Measurements from ENCODE around the gene SDR39U1. TPM values are rescaled to one million over a fixed set of nuclear protein-coding genes. Genes with fewer than 3 reads are reported as not detected.
A peak's percentile ranks its signal among the peaks of the same experiment; 100 is the strongest.

The SDR39U1 gene
- polyA plus RNA-seq, 6 donors from 2014 or later, result 79.5 to 106 (median 87.5) TPM

DNA sequence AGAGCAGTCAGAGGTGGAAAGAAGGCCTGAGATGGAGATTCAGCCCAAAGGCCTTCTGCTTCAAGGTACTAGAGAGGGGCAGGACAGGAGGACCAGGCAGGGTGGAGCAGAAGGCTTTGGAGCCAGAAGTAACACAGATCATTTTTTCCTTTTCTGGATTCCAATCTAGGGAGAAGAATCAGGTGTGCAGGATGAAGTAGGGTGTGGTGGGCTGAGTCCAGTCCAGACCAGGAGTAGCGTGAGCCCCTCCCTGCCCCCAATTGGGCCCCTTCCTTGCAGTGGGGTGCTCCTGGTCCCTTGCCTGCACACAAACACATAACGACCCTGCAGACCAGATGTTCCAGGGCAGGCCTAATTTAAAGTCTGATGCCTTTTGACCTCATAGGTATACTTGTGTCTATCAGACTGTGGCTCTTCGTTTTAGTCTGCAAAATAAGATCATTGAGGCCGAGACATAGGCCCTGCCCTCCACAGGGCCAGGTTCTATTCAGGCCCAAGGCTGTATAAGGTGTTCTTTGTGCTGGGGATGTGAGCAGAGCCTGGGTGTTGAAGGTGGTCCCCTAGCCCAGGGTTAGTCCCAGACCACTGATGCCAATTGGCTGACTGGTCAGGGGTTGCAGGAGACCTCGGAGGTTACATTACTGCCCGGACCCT lies 44.8 kb downstream of the SDR39U1 start:
- Mint-ChIP-seq H3K27ac (peak overlapping the region in 1 of 6 donors; percentile 52), H3K4me3 (peak overlapping the region in 7 of 8 donors; percentile 1 to 74 (median 51)), H3K4me1 (peaks cover 10 to 13% (median 13%) of the 10 kb centered on the region in 3 donors), H3K36me3 (peaks cover 0 to 6% of the 10 kb centered on the region in 2 donors), H3K27me3 (peaks cover 10 to 29% (median 25%) of the 10 kb centered on the region in 3 donors), H3K9me3 (no peaks in the 10 kb centered on the region)
- ATAC-seq (ENCODE audit: low read depth in 2 of 2) (no peak), DNase-seq (no peak)

DNA sequence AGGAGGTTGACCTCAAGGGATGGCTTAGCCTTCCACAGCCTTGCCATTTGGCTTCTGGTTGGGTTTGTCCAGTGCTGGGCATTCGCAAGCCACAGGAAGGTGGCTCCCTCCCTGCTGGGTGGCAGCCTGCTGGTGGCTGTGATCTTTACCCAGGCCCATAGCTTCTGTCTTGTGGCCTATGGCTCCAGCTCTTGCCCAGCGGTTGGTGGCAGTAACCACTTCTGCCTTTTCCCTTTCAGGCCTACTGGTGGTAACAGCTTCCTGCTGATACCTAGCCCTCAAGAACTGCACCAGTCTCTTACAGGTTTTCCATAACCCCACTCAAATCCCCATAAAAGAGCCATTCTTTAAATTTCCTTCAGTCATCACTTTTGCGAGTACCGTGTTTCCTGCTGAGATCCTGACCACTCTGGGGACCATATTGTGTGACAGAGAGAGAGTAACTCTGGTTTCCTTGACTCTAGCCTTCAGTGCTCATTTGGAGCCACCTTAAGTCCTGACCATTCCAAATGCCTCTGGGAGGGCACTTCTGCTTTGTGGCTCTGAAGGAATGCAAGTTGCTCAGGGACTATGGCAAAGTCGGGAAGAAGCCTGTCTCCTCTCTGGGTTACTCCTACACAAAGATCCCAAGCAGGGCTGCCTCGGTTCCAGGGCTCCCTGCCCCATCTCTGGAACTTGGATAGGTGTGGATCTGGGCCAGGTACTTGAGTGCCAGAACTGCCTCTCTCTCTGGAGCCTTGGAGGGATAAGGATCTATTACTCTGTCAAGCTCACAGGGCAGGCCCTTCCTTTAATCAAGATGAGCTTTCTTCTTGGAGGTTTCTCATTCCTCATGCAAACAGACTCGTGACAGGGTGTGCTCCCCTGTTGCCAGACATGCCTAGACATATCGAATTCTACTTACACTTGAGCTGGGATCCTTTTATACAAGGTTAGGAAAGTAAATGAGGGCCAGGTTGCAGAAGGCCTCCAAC lies 46.7 kb downstream of the SDR39U1 start:
- Mint-ChIP-seq H3K36me3 (no peaks in the 10 kb centered on the region), H3K27me3 (peaks cover 15 to 31% (median 26%) of the 10 kb centered on the region in 3 donors), H3K4me1 (peaks cover 10 to 13% (median 13%) of the 10 kb centered on the region in 3 donors), H3K4me3 (peak overlapping the region in 2 of 8 donors; percentile 17 to 30), H3K27ac (peak overlapping the region in 1 of 6 donors; percentile 15), H3K9me3 (peaks cover 0 to 1% (median 0%) of the 10 kb centered on the region in 7 donors)
- no peak for DNase-seq
- ATAC-seq (ENCODE audit: low read depth in 2 of 2), result peak; percentile 23 to 29

DNA sequence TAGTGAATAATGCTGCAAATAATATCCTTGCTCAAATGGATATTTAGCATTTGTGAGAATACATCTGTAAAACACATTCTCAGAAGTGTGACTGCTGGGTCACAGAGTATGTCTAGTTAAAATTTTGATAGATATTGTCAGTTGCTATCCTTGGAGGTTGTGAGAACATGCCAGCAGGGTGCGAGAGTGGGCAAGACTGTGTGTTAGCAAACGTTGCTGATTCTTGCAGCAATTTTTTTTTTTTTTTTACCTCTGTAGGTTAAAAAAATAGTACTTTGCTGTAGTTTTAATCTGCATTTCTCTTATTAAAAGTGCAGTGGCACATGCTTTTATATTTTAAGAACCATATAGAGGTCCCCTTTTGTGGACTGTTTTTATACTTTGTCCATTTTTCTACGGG lies 48.3 kb downstream of the SDR39U1 start:
- ATAC-seq (ENCODE audit: low read depth in 2 of 2), result no peak
- Mint-ChIP-seq H3K36me3 (no peaks in the 10 kb centered on the region), H3K27ac (no peak overlapping the region), H3K9me3 (peaks cover 0 to 1% (median 0%) of the 10 kb centered on the region in 7 donors), H3K4me3 (no peak overlapping the region), H3K4me1 (peaks cover under 1 to 4% (median 2%) of the 10 kb centered on the region in 3 donors), H3K27me3 (peaks cover 18 to 28% (median 20%) of the 10 kb centered on the region in 3 donors)
- DNase-seq, result no peak

DNA sequence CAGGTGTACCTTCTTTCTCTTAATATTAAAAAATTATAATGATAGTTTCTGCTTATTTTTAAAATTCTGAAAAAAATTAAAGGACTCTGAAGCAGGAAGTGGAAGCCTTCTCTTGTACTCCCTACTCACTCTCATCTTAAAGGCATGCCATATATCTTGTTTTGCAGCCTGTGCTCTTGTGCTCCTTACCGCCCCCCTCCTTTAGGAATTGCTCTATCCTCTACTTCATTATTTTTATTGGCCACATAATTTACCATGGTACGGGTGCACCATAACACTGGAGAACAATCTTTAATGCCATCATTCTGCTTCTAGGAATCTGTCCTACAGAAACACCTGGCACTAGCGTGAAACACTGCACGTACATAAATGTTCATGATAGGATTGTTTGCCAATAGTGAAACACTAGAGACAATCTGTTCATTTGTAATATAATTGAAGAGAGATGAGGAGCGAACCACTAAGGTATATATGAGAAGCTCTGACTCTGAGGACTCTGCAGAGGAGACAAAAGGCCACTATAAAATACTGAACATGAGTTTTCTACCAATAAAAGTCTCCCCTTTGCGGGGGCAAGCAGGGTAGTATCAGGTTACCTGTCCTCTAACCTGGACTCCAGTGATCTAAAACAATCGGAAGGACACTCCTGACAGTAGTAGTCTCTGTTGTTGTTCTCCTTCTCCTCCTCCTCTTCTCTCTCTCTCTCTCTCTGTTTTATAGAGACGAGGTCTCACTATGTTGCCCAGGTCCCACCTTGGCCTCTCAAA lies 50.1 kb downstream of the SDR39U1 start:
- H3K27me3 Mint-ChIP-seq, result peaks cover 23 to 44% (median 28%) of the 10 kb centered on the region in 3 donors
- H3K4me1 Mint-ChIP-seq, result peaks cover 0 to 2% (median 0%) of the 10 kb centered on the region in 3 donors
- no peak overlapping the region for H3K27ac Mint-ChIP-seq
- no peaks in the 10 kb centered on the region for H3K36me3 Mint-ChIP-seq
- DNase-seq (no peak), ATAC-seq (ENCODE audit: low read depth in 2 of 2) (no peak)
- peaks cover 0 to 1% (median 0%) of the 10 kb centered on the region in 7 donors for H3K9me3 Mint-ChIP-seq
- H3K4me3 Mint-ChIP-seq, result no peak overlapping the region

DNA sequence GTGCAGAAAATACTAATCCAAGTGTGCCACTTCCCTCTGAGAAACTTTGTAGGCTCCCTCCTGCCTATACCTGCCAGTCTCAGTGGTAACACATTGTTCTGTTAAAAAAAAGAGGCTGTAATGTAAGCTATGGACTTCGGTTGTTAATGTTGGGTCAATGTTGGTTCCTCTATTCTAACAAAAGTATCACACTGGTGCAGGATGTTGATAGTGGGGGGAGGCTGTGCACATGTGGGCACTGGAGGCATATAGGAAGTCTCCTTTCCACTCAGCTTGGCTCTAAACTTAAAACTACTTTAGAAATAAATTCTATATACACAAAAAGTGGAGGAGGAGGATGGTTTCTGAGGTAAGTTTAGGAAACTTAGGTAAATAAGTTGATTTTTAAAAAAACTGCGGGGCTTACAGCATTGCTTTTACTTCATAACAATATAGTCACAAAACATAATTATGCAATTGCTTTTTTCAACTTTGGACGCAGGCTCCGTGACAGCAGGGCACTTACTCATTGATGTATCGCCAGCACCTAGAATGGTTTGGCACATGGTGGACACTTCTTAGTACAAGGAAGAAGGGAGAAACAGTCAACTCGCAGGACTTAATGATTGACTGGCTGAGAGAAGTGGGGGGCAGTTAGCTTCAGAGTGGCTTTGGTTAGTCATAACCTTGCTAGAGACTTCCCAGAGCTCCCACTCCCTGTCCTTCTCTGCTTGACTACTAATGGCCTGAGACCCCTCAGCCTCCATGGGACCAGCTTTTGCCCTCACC lies 51.7 kb downstream of the SDR39U1 start:
- peaks cover 29 to 44% (median 33%) of the 10 kb centered on the region in 3 donors for H3K27me3 Mint-ChIP-seq
- H3K36me3 Mint-ChIP-seq, result no peaks in the 10 kb centered on the region
- ATAC-seq (ENCODE audit: low read depth in 2 of 2) (peak in 1 of 2 donors; percentile 48), DNase-seq (no peak)
- H3K4me3 Mint-ChIP-seq, result no peak overlapping the region
- peaks cover 0 to 2% (median 0%) of the 10 kb centered on the region in 3 donors for H3K4me1 Mint-ChIP-seq
- H3K9me3 Mint-ChIP-seq, result peaks cover 0 to 1% (median 0%) of the 10 kb centered on the region in 7 donors
- peak overlapping the region in 1 of 6 donors; percentile 84 for H3K27ac Mint-ChIP-seq

Other genes with a start within 250 kb of the SDR39U1 start
- gene TM9SF1, start 247.3 kb downstream of the SDR39U1 start, polyA plus RNA-seq (ENCODE audit: low read depth in 6 of 6), result 10 to 100 TPM; 34.5 to 43.9 (median 37.0) TPM
- 1 to 10 TPM in 3 of 6 donors, under 1 TPM in 2, not detected in 1; 0.36 to 1.7 (median 1.4) TPM for gene TSSK4, start 237.1 kb downstream of the SDR39U1 start, polyA plus RNA-seq (ENCODE audit: low read depth in 6 of 6)
- gene CHMP4A, start 229.3 kb downstream of the SDR39U1 start, polyA plus RNA-seq (ENCODE audit: low read depth in 6 of 6), result 100 to 1,000 TPM; 139 to 167 (median 157) TPM
- gene MDP1, start 226.7 kb downstream of the SDR39U1 start, polyA plus RNA-seq (ENCODE audit: low read depth in 6 of 6), result 10 to 100 TPM; 32.7 to 48.2 (median 37.3) TPM
- gene NEDD8, start 210.4 kb downstream of the SDR39U1 start, polyA plus RNA-seq (ENCODE audit: low read depth in 6 of 6), result 100 to 1,000 TPM; 306 to 385 (median 326) TPM
- 100 to 1,000 TPM in 3 of 6 donors, 10 to 100 TPM in 3; 90.3 to 120 (median 99.2) TPM for gene GMPR2, start 209.8 kb downstream of the SDR39U1 start, polyA plus RNA-seq (ENCODE audit: low read depth in 6 of 6)
- gene TINF2, start 200.2 kb downstream of the SDR39U1 start, polyA plus RNA-seq (ENCODE audit: low read depth in 6 of 6), result 100 to 1,000 TPM; 238 to 289 (median 254) TPM
- not detected for gene TGM1, start 179.6 kb downstream of the SDR39U1 start, polyA plus RNA-seq (ENCODE audit: low read depth in 6 of 6)
- gene RABGGTA, start 171.2 kb downstream of the SDR39U1 start, polyA plus RNA-seq (ENCODE audit: low read depth in 6 of 6), result 10 to 100 TPM; 22.2 to 36.2 (median 22.8) TPM
- gene DHRS1, start 143.0 kb downstream of the SDR39U1 start, polyA plus RNA-seq (ENCODE audit: low read depth in 6 of 6), result 10 to 100 TPM; 20.4 to 38.5 (median 29.3) TPM
- 1 to 10 TPM in 5 of 6 donors, under 1 TPM in 1; 0.83 to 2.4 (median 1.3) TPM for gene NOP9, start 142.9 kb downstream of the SDR39U1 start, polyA plus RNA-seq (ENCODE audit: low read depth in 6 of 6)
- gene CIDEB, start 134.8 kb downstream of the SDR39U1 start, polyA plus RNA-seq (ENCODE audit: low read depth in 6 of 6), result 10 to 100 TPM in 1 of 6 donors, 1 to 10 TPM in 5; 4.9 to 10.4 (median 8.1) TPM
- 1 to 10 TPM in 1 of 6 donors, under 1 TPM in 5; 0.28 to 1.2 (median 0.69) TPM for gene LTB4R2, start 132.6 kb downstream of the SDR39U1 start, polyA plus RNA-seq (ENCODE audit: low read depth in 6 of 6)
- gene LTB4R, start 131.3 kb downstream of the SDR39U1 start, polyA plus RNA-seq (ENCODE audit: low read depth in 6 of 6), result 1 to 10 TPM; 1.4 to 2.4 (median 2.1) TPM
- gene ADCY4, start 107.7 kb downstream of the SDR39U1 start, polyA plus RNA-seq (ENCODE audit: low read depth in 6 of 6), result under 1 TPM in 3 of 6 donors, not detected in 3; 0.29 to 0.53 (median 0.32) TPM
- 10 to 100 TPM in 2 of 6 donors, 1 to 10 TPM in 3, not detected in 1; 7.7 to 12.9 (median 9.3) TPM for gene RIPK3, start 102.8 kb downstream of the SDR39U1 start, polyA plus RNA-seq (ENCODE audit: low read depth in 6 of 6)
- gene NFATC4, start 74.6 kb downstream of the SDR39U1 start, polyA plus RNA-seq (ENCODE audit: low read depth in 6 of 6), result under 1 TPM in 2 of 6 donors, not detected in 4; 0.19 to 0.43 TPM
- gene NYNRIN, start 43.8 kb downstream of the SDR39U1 start, polyA plus RNA-seq (ENCODE audit: low read depth in 6 of 6), result under 1 TPM in 2 of 6 donors, not detected in 4; 0.05 to 0.14 TPM
- 1 to 10 TPM in 5 of 6 donors, under 1 TPM in 1; 0.70 to 2.6 (median 2.1) TPM for gene CBLN3, start 13.1 kb downstream of the SDR39U1 start, polyA plus RNA-seq (ENCODE audit: low read depth in 6 of 6)
- gene KHNYN, start 12.8 kb downstream of the SDR39U1 start, polyA plus RNA-seq (ENCODE audit: low read depth in 6 of 6), result 10 to 100 TPM; 22.8 to 39.8 (median 24.0) TPM
- gene CMA1, start 65.5 kb upstream of the SDR39U1 start, polyA plus RNA-seq (ENCODE audit: low read depth in 6 of 6), result not detected
- not detected for gene CTSG, start 133.5 kb upstream of the SDR39U1 start, polyA plus RNA-seq (ENCODE audit: low read depth in 6 of 6)
- 1 to 10 TPM in 4 of 6 donors, under 1 TPM in 1, not detected in 1; 0.65 to 4.0 (median 2.3) TPM for gene GZMH, start 166.9 kb upstream of the SDR39U1 start, polyA plus RNA-seq (ENCODE audit: low read depth in 6 of 6)
- 1 to 10 TPM; 1.1 to 3.2 (median 2.6) TPM for gene GZMB, start 191.4 kb upstream of the SDR39U1 start, polyA plus RNA-seq (ENCODE audit: low read depth in 6 of 6)

Data from naive B cell (primary cell).